ENCODE results near the gene KITLG. TPM values are rescaled to one million over a fixed set of nuclear protein-coding genes. Genes with fewer than 3 reads are reported as not detected.

Gene KITLG
- total RNA-seq, 1 experiment from 2014 or later, result 11.7 TPM

- Histone ChIP-seq H3K18ac (ENCODE audit: insufficient read length, low read depth, low read length) (no peak overlapping the region), H3K23ac (ENCODE audit: insufficient read length, low read depth, low read length) (no peak overlapping the region), H2BK120ac (ENCODE audit: low read depth, low read length, poor library complexity, severe bottlenecking) (no peak overlapping the region), H4K8ac (replicated peaks; ENCODE audit: insufficient read length, low read depth, low read length) (no peak overlapping the region), H4K20me1 (ENCODE audit: control insufficient read depth, insufficient read depth, insufficient read length) (no peaks in the 10 kb centered on the region), H3K27ac (ENCODE audit: insufficient read length, low read depth, low read length) (no peak overlapping the region), H3K79me1 (ENCODE audit: insufficient read depth, low read depth, low read length, poor library complexity, severe bottlenecking) (no peaks in the 10 kb centered on the region), H3K9ac (ENCODE audit: extremely low read depth, insufficient read length, low read length) (no peak overlapping the region), H4K5ac (ENCODE audit: insufficient read length, low read depth, low read length) (no peak overlapping the region), H3K4me2 (ENCODE audit: insufficient read depth, insufficient read length, low read length) (no peak overlapping the region), H2BK15ac (ENCODE audit: low read depth, low read length) (no peak overlapping the region), H3K27me3 (ENCODE audit: insufficient read depth, low read length) (no peaks in the 10 kb centered on the region), H2BK12ac (ENCODE audit: insufficient read length, low read depth, low read length) (no peak overlapping the region), H4K91ac (ENCODE audit: insufficient read length, low read depth, low read length) (no peak overlapping the region), H3K79me2 (ENCODE audit: insufficient read depth, low read length) (no peaks in the 10 kb centered on the region), H3T11ph (ENCODE audit: low read length) (no peak overlapping the region), H2AFZ (ENCODE audit: low read length) (no peak overlapping the region), H2AK5ac (ENCODE audit: insufficient read length, low read length) (no peak overlapping the region), H2BK20ac (ENCODE audit: low read depth, low read length, poor library complexity, severe bottlenecking) (no peak overlapping the region), H3K14ac (ENCODE audit: insufficient read depth, low read length) (no peak overlapping the region), H2BK5ac (ENCODE audit: insufficient read length, low read length) (no peak overlapping the region), H3K56ac (ENCODE audit: insufficient read length, low read depth, low read length) (no peak overlapping the region), H3K4me1 (ENCODE audit: insufficient read depth, low read length) (no peaks in the 10 kb centered on the region; the same call in 1 of the 2 replicates), H3K9me3 (ENCODE audit: control insufficient read depth, low read depth, low read length) (no peaks in the 10 kb centered on the region), H3K23me2 (ENCODE audit: insufficient read length, low read depth, low read length, poor library complexity, severe bottlenecking) (no peaks in the 10 kb centered on the region), H3K4ac (ENCODE audit: low read depth, low read length) (no peak overlapping the region)
- no peak overlapping the region for H3K4me3 Mint-ChIP-seq
- TF ChIP-seq, protein P1, sequence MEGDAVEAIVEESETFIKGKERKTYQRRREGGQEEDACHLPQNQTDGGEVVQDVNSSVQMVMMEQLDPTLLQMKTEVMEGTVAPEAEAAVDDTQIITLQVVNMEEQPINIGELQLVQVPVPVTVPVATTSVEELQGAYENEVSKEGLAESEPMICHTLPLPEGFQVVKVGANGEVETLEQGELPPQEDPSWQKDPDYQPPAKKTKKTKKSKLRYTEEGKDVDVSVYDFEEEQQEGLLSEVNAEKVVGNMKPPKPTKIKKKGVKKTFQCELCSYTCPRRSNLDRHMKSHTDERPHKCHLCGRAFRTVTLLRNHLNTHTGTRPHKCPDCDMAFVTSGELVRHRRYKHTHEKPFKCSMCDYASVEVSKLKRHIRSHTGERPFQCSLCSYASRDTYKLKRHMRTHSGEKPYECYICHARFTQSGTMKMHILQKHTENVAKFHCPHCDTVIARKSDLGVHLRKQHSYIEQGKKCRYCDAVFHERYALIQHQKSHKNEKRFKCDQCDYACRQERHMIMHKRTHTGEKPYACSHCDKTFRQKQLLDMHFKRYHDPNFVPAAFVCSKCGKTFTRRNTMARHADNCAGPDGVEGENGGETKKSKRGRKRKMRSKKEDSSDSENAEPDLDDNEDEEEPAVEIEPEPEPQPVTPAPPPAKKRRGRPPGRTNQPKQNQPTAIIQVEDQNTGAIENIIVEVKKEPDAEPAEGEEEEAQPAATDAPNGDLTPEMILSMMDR (conservative IDR thresholded peaks at IDR 0.05), result no peak
- H3K9me3 Mint-ChIP-seq, result no peaks in the 10 kb centered on the region
- H3K27me3 Mint-ChIP-seq (ENCODE audit: low read depth), result no peaks in the 10 kb centered on the region; the same call in 1 of the 2 replicates
- no peak for DNase-seq
- H3K27ac Mint-ChIP-seq, result peak overlapping the region in 1 of 3 experiments; percentile 16; a peak in 2 of 7 replicates
- peaks cover 37 to 71% of the 10 kb centered on the region in 2 experiments for H3K4me1 Mint-ChIP-seq
- no peaks in the 10 kb centered on the region for H3K36me3 Mint-ChIP-seq (ENCODE audit: insufficient read depth in 1 of 3, low read depth in 3 of 3)
- WGBS (ENCODE audit: extremely low coverage, insufficient read length, low lambda C conversion rate), result no CpG with 5 or more reads among the region's 4 CpGs
Measured at GRCh38 chr12:88572781-88573549, 7.3 kb downstream of the KITLG start.

Measured in H9 (cell line).